Activated CD4-positive, alpha-beta memory T cell treated with anti-CD3 and anti-CD28 coated beads, Interleukin-2, amount 10 ng/mL, durations not matched to agents 7 days and 5 days (primary cell): ENCODE measurements around the gene PLBD2. TPM values are rescaled to one million over a fixed set of nuclear protein-coding genes. Genes with fewer than 3 reads are reported as not detected.

Experiments
- CTCF ChIA-PET: fragments of 350-600 bp; sonication (Branson Sonifier 250); formaldehyde crosslinking; loops from one replicate; lab custom pipeline; 2021; ENCODE audit warnings: antibody characterized with exemption, inconsistent platforms; lab: Charles Lee
- POLR2A ChIA-PET: fragments of 350-600 bp; sonication (Branson Sonifier 250); formaldehyde crosslinking; loops from one replicate; lab custom pipeline; 2021; ENCODE audit warnings: antibody characterized with exemption; lab: Charles Lee
- DNase-seq: peaks from one replicate; pipeline ENCODE4 v3.0.0-alpha.2; 2020
- H3K27ac Mint-ChIP-seq: one replicate; pipeline ENCODE4 v1.8.0; 2021; ENCODE audit warnings: mild to moderate bottlenecking, mixed read lengths
- H3K27me3 Mint-ChIP-seq: one replicate; pipeline ENCODE4 v1.8.0; 2021; ENCODE audit warnings: mixed read lengths
- H3K36me3 Mint-ChIP-seq: one replicate; pipeline ENCODE4 v1.8.0; 2021; ENCODE audit warnings: low read depth, mixed read lengths
- H3K4me1 Mint-ChIP-seq: one replicate; pipeline ENCODE4 v1.8.0; 2021; ENCODE audit warnings: mixed read lengths
- H3K4me3 Mint-ChIP-seq: one replicate; pipeline ENCODE4 v1.8.0; 2021; ENCODE audit warnings: mild to moderate bottlenecking, mixed read lengths
- H3K9me3 Mint-ChIP-seq: one replicate; pipeline ENCODE4 v1.8.0; 2021; ENCODE audit warnings: mixed read lengths
- total RNA-seq, 2 experiments: library from RNA; stranded (reverse); gene quantifications; one replicate each; pipeline ENCODE4 v1.2.3, GENCODE V29; 2021

Gene PLBD2
- total RNA-seq, 2 experiments from 2014 or later = 9.9 to 10.9 TPM

GRCh38 chr12:113384778-113385177 lies 26.4 kb downstream of the PLBD2 start:
- POLR2A ChIA-PET = no interaction called here
- Mint-ChIP-seq H3K4me1 (no peaks in the 10 kb centered on the region), H3K27ac (no peak overlapping the region), H3K27me3 (no peaks in the 10 kb centered on the region), H3K4me3 (no peak overlapping the region), H3K36me3 (no peaks in the 10 kb centered on the region), H3K9me3 (no peaks in the 10 kb centered on the region)
- CTCF ChIA-PET = no interaction called here
- DNase-seq = no peak

GRCh38 chr12:113385282-113385882 lies 27.0 kb downstream of the PLBD2 start:
- POLR2A ChIA-PET = no interaction called here
- H3K9me3 Mint-ChIP-seq = no peaks in the 10 kb centered on the region
- H3K4me3 Mint-ChIP-seq = no peak overlapping the region
- DNase-seq = no peak
- H3K27me3 Mint-ChIP-seq = no peaks in the 10 kb centered on the region
- no peak overlapping the region for H3K27ac Mint-ChIP-seq
- no peaks in the 10 kb centered on the region for H3K4me1 Mint-ChIP-seq
- no peaks in the 10 kb centered on the region for H3K36me3 Mint-ChIP-seq
- CTCF ChIA-PET = no interaction called here

GRCh38 chr12:113386866-113387566 lies 28.6 kb downstream of the PLBD2 start:
- H3K4me3 Mint-ChIP-seq = no peak overlapping the region
- ChIA-PET POLR2A (no interaction called here), CTCF (no interaction called here)
- DNase-seq = no peak
- H3K4me1 Mint-ChIP-seq = no peaks in the 10 kb centered on the region
- H3K9me3 Mint-ChIP-seq = no peaks in the 10 kb centered on the region
- H3K27ac Mint-ChIP-seq = no peak overlapping the region
- no peaks in the 10 kb centered on the region for H3K27me3 Mint-ChIP-seq
- H3K36me3 Mint-ChIP-seq = no peaks in the 10 kb centered on the region

- ChIA-PET CTCF (no interaction called here), POLR2A (no interaction called here)
- Mint-ChIP-seq H3K27ac (no peak overlapping the region), H3K36me3 (no peaks in the 10 kb centered on the region), H3K9me3 (no peaks in the 10 kb centered on the region), H3K4me1 (no peaks in the 10 kb centered on the region), H3K4me3 (no peak overlapping the region), H3K27me3 (no peaks in the 10 kb centered on the region)
- DNase-seq = no peak
These were observed 29.2 kb downstream of the PLBD2 start for GRCh38 chr12:113387631-113388030.

GRCh38 chr12:113388351-113388750 lies 30.0 kb downstream of the PLBD2 start:
- no peaks in the 10 kb centered on the region for H3K9me3 Mint-ChIP-seq
- no peaks in the 10 kb centered on the region for H3K27me3 Mint-ChIP-seq
- no peak overlapping the region for H3K4me3 Mint-ChIP-seq
- POLR2A ChIA-PET = no interaction called here
- DNase-seq = no peak
- CTCF ChIA-PET = no interaction called here
- no peaks in the 10 kb centered on the region for H3K4me1 Mint-ChIP-seq
- H3K27ac Mint-ChIP-seq = no peak overlapping the region
- no peaks in the 10 kb centered on the region for H3K36me3 Mint-ChIP-seq

GRCh38 chr12:113390064-113391043 lies 32.0 kb downstream of the PLBD2 start:
- no peaks in the 10 kb centered on the region for H3K9me3 Mint-ChIP-seq
- CTCF ChIA-PET = no interaction called here
- no peak overlapping the region for H3K27ac Mint-ChIP-seq
- H3K27me3 Mint-ChIP-seq = no peaks in the 10 kb centered on the region
- no peak overlapping the region for H3K4me3 Mint-ChIP-seq
- POLR2A ChIA-PET = no interaction called here
- no peaks in the 10 kb centered on the region for H3K4me1 Mint-ChIP-seq
- DNase-seq = no peak
- H3K36me3 Mint-ChIP-seq = no peaks in the 10 kb centered on the region

GRCh38 chr12:113391145-113391544 lies 32.8 kb downstream of the PLBD2 start:
- ChIA-PET CTCF (no interaction called here), POLR2A (no interaction called here)
- Mint-ChIP-seq H3K27me3 (no peaks in the 10 kb centered on the region), H3K4me1 (no peaks in the 10 kb centered on the region), H3K27ac (no peak overlapping the region), H3K36me3 (no peaks in the 10 kb centered on the region), H3K4me3 (no peak overlapping the region), H3K9me3 (no peaks in the 10 kb centered on the region)
- DNase-seq = no peak

GRCh38 chr12:113391650-113392337 lies 33.4 kb downstream of the PLBD2 start:
- POLR2A ChIA-PET = no interaction called here
- H3K27ac Mint-ChIP-seq = no peak overlapping the region
- CTCF ChIA-PET = no interaction called here
- H3K36me3 Mint-ChIP-seq = no peaks in the 10 kb centered on the region
- H3K4me1 Mint-ChIP-seq = no peaks in the 10 kb centered on the region
- no peaks in the 10 kb centered on the region for H3K27me3 Mint-ChIP-seq
- H3K4me3 Mint-ChIP-seq = no peak overlapping the region
- no peak for DNase-seq
- H3K9me3 Mint-ChIP-seq = no peaks in the 10 kb centered on the region

- no peaks in the 10 kb centered on the region for H3K27me3 Mint-ChIP-seq
These were observed 34.1 kb downstream of the PLBD2 start for GRCh38 chr12:113392520-113392919.

GRCh38 chr12:113392988-113393579 lies 34.7 kb downstream of the PLBD2 start:
- Mint-ChIP-seq H3K27me3 (peaks cover 2% of the 10 kb centered on the region), H3K4me3 (no peak overlapping the region), H3K9me3 (no peaks in the 10 kb centered on the region), H3K27ac (no peak overlapping the region), H3K4me1 (no peaks in the 10 kb centered on the region), H3K36me3 (no peaks in the 10 kb centered on the region)
- ChIA-PET CTCF (no interaction called here), POLR2A (no interaction called here)
- no peak for DNase-seq

More at GRCh38 chr12:113392520-113392919, 34.1 kb downstream of the PLBD2 start:
- ChIA-PET CTCF (no interaction called here), POLR2A (no interaction called here)
- Mint-ChIP-seq H3K4me1 (no peaks in the 10 kb centered on the region), H3K4me3 (no peak overlapping the region), H3K36me3 (no peaks in the 10 kb centered on the region), H3K9me3 (no peaks in the 10 kb centered on the region), H3K27ac (no peak overlapping the region)
- DNase-seq = no peak

- POLR2A ChIA-PET = no interaction called here
- no peak for DNase-seq
- CTCF ChIA-PET = no interaction called here
- H3K4me1 Mint-ChIP-seq = no peaks in the 10 kb centered on the region
- H3K27me3 Mint-ChIP-seq = peaks cover 2% of the 10 kb centered on the region
- H3K27ac Mint-ChIP-seq = no peak overlapping the region
- no peaks in the 10 kb centered on the region for H3K36me3 Mint-ChIP-seq
- no peaks in the 10 kb centered on the region for H3K9me3 Mint-ChIP-seq
- no peak overlapping the region for H3K4me3 Mint-ChIP-seq
These were observed 35.4 kb downstream of the PLBD2 start for GRCh38 chr12:113393749-113394148.

GRCh38 chr12:113395119-113395518 lies 36.7 kb downstream of the PLBD2 start:
- no peak for DNase-seq
- no peaks in the 10 kb centered on the region for H3K36me3 Mint-ChIP-seq
- H3K4me3 Mint-ChIP-seq = no peak overlapping the region
- peaks cover 2% of the 10 kb centered on the region for H3K27me3 Mint-ChIP-seq
- H3K9me3 Mint-ChIP-seq = no peaks in the 10 kb centered on the region
- H3K27ac Mint-ChIP-seq = no peak overlapping the region
- ChIA-PET POLR2A (no interaction called here), CTCF (interaction anchor here (0.6 kb wide), 1 partner anchor 208 kb away, joined by 5 read pairs; no protein-coding TSS in a partner anchor)
- H3K4me1 Mint-ChIP-seq = no peaks in the 10 kb centered on the region
